Measurements from ENCODE around the gene DICER1.

- TF ChIP-seq, protein P1, sequence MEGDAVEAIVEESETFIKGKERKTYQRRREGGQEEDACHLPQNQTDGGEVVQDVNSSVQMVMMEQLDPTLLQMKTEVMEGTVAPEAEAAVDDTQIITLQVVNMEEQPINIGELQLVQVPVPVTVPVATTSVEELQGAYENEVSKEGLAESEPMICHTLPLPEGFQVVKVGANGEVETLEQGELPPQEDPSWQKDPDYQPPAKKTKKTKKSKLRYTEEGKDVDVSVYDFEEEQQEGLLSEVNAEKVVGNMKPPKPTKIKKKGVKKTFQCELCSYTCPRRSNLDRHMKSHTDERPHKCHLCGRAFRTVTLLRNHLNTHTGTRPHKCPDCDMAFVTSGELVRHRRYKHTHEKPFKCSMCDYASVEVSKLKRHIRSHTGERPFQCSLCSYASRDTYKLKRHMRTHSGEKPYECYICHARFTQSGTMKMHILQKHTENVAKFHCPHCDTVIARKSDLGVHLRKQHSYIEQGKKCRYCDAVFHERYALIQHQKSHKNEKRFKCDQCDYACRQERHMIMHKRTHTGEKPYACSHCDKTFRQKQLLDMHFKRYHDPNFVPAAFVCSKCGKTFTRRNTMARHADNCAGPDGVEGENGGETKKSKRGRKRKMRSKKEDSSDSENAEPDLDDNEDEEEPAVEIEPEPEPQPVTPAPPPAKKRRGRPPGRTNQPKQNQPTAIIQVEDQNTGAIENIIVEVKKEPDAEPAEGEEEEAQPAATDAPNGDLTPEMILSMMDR (IDR thresholded peaks at IDR 0.05): no peak
- no peak for TF ChIP-seq POLR2A (IDR thresholded peaks at IDR 0.05)
Measured at GRCh38 chr14:95196268-95196667, 38.9 kb upstream of the DICER1 start.
